K562 (cell line): ENCODE data around the gene METRN. TPM values are rescaled to one million over a fixed set of nuclear protein-coding genes. Genes with fewer than 3 reads are reported as not detected.

ENCODE experiments used
- CBX1 ChIP-seq: sonication (generic); IDR thresholded peaks from 2 replicates; pipeline ENCODE4 v1.6.1; 2016; ENCODE audit warnings: antibody characterized with exemption, low read depth, mild to moderate bottlenecking
- E2F6 ChIP-seq, 2 experiments: IDR thresholded peaks; 2 replicates each; pipeline ENCODE4 v1.6.1; 2011; ENCODE audit warnings: borderline replicate concordance in 1 of 2, control low read depth in 1 of 2, low read depth in 1 of 2, low read length in 1 of 2, mild to moderate bottlenecking in 1 of 2, mixed read lengths in 1 of 2, moderate library complexity in 1 of 2; ENCODE audit not compliant: insufficient read depth in 1 of 2, insufficient read length in 1 of 2, poor library complexity in 1 of 2, severe bottlenecking in 1 of 2; ENCODE audit errors: extremely low read depth in 1 of 2
- ELF1 ChIP-seq: fragments of 200-800 bp; sonication (Bioruptor generic); IDR thresholded peaks from 2 replicates; pipeline ENCODE4 v1.6.1; 2016; ENCODE audit warnings: missing genetic modification characterization, missing compliant biosample characterization
- HDAC2 ChIP-seq: fragments of 450-650 bp; IDR thresholded peaks from 2 replicates; pipeline ENCODE4 v1.6.1; 2016; ENCODE audit warnings: mild to moderate bottlenecking
- HMG20A ChIP-seq: fragments of 450-650 bp; formaldehyde crosslinking; conservative IDR thresholded peaks from 2 replicates; pipeline ENCODE4 v1.4.0; 2020; ENCODE audit warnings: mild to moderate bottlenecking, mixed read lengths
- KDM5B ChIP-seq: fragments of 200-600 bp; sonication (generic); IDR thresholded peaks from 2 replicates; pipeline ENCODE4 v1.6.1; 2012; ENCODE audit warnings: low read depth, mild to moderate bottlenecking, moderate library complexity, low read length, control low read depth, inconsistent platforms; ENCODE audit not compliant: insufficient replicate concordance
- MECOM ChIP-seq: fragments of 250-450 bp; sonication (Bioruptor Pico); IDR thresholded peaks from 2 replicates; pipeline ENCODE4 v1.8.0; 2022; ENCODE audit warnings: inconsistent platforms
- MYC ChIP-seq, 2 experiments: fragments of 250-450 bp in 1 of 2; sonication (Bioruptor Pico) in 1 of 2; IDR thresholded peaks; 2 replicates each; pipeline versions ENCODE4 v1.5.1 to v1.6.1; 2012 to 2021; ENCODE audit warnings: low read depth in 2 of 2, borderline replicate concordance in 1 of 2, improper control_type of control experiment in 1 of 2, low read length in 1 of 2, mild to moderate bottlenecking in 1 of 2, moderate library complexity in 1 of 2
- NFIX ChIP-seq: fragments of 250-450 bp; sonication (Bioruptor Pico); IDR thresholded peaks from 2 replicates; pipeline ENCODE4 v1.4.0; 2020; ENCODE audit warnings: low read depth, mild to moderate bottlenecking, moderate library complexity
- NRF1 ChIP-seq, 2 experiments: fragments of 450-650 bp; IDR thresholded peaks in 1 of 2; conservative IDR thresholded peaks in 1 of 2; 2 replicates each; pipeline ENCODE4 v1.6.1; 2014; ENCODE audit warnings: mild to moderate bottlenecking in 2 of 2
- PHB2 ChIP-seq: fragments of 450-650 bp; IDR thresholded peaks from 2 replicates; pipeline ENCODE4 v1.6.1; 2017; ENCODE audit warnings: low read depth
- RAD21 ChIP-seq, 2 experiments: fragments of 250-450 bp in 1 of 2; fragments of 450-650 bp in 1 of 2; sonication (Bioruptor Pico) in 1 of 2; formaldehyde crosslinking in 1 of 2; IDR thresholded peaks in 1 of 2; conservative IDR thresholded peaks in 1 of 2; 2 replicates each; pipeline versions ENCODE4 v1.4.0 to v1.8.0; 2020 to 2022; ENCODE audit warnings: mild to moderate bottlenecking in 2 of 2, moderate library complexity in 1 of 2
- RBM39 ChIP-seq: fragments of 200-400 bp; formaldehyde crosslinking; optimal IDR thresholded peaks from 2 replicates; pipeline ENCODE3; 2018; ENCODE audit warnings: low read depth, low read length
- STAG1 ChIP-seq: sonication (generic); formaldehyde crosslinking; IDR thresholded peaks from 2 replicates; pipeline ENCODE4 v1.5.0; 2020; ENCODE audit warnings: missing genetic modification reagents, borderline replicate concordance
- TCF3 ChIP-seq: sonication (generic); formaldehyde crosslinking; IDR thresholded peaks from 2 replicates; pipeline ENCODE4 v1.4.0; 2020; ENCODE audit warnings: mild to moderate bottlenecking, missing genetic modification reagents
- TRIM28 ChIP-seq: fragments of 450-650 bp; IDR thresholded peaks from 2 replicates; pipeline ENCODE4 v1.6.1; 2017
- USF1 ChIP-seq: sonication (generic); formaldehyde crosslinking; IDR thresholded peaks from 2 replicates; pipeline ENCODE4 v1.9.0; 2022; ENCODE audit warnings: mild to moderate bottlenecking, missing genetic modification reagents
- ZBTB12 ChIP-seq: fragments of 250-450 bp; sonication (Bioruptor Pico); IDR thresholded peaks from 2 replicates; pipeline ENCODE4 v1.4.0; 2020
- ZBTB7A ChIP-seq: IDR thresholded peaks from 2 replicates; pipeline ENCODE4 v1.6.1; 2011; ENCODE audit warnings: low read depth, mild to moderate bottlenecking, low read length, moderate library complexity, borderline replicate concordance; ENCODE audit not compliant: control insufficient read depth
- ZKSCAN8 ChIP-seq: fragments of 200-800 bp; sonication (Bioruptor generic); IDR thresholded peaks from 2 replicates; pipeline ENCODE4 v1.6.1; 2016; ENCODE audit warnings: missing genetic modification characterization, missing compliant biosample characterization
- ZNF41 ChIP-seq: fragments of 250-450 bp; sonication (Bioruptor Pico); conservative IDR thresholded peaks from 2 replicates; pipeline ENCODE4 v1.4.0; 2020; ENCODE audit warnings: mild to moderate bottlenecking
- ZNF589 ChIP-seq: fragments of 200-800 bp; sonication (Bioruptor generic); IDR thresholded peaks from 2 replicates; pipeline ENCODE4 v1.6.1; 2016; ENCODE audit warnings: low read depth, missing genetic modification characterization, missing compliant biosample characterization
- ZNF717 ChIP-seq: fragments of 250-450 bp; sonication (Bioruptor Pico); IDR thresholded peaks from 2 replicates; pipeline ENCODE4 v1.5.0; 2021
- polyA plus RNA-seq, 8 experiments: library from polyadenylated mRNA; depleted of rRNA in 4 of 8; stranded (reverse) in 5 of 8; unstranded in 3 of 8; fragments of >200 nt; fragmentation: Nextera tagmentation in 2 of 8; fragmentation: Illumina TruSeq in 1 of 8; extraction: Ambion mirVana in 2 of 8; extraction: Trizol in 1 of 8; gene quantifications; 2 replicates each; pipeline versions ENCODE4 v1.2.1 to v1.2.3, GENCODE V29; 2011 to 2014; ENCODE audit warnings: inconsistent platforms in 1 of 8, missing spikeins in 1 of 8
- total RNA-seq, 7 experiments: library from RNA; depleted of rRNA in 6 of 7; stranded (reverse); fragments of >200 nt in 6 of 7; fragmentation: Illumina TruSeq in 2 of 7; extraction: Trizol in 2 of 7; gene quantifications; 2 replicates each; pipeline versions ENCODE4 v1.2.1 to v1.2.3, GENCODE V29; 2011 to 2021; ENCODE audit warnings: low replicate concordance in 1 of 7
- TF ChIP-seq, protein P1 (sequence below), 2 experiments: fragments of 450-650 bp; conservative IDR thresholded peaks; 2 replicates each; pipeline ENCODE4 v1.6.1; 2017; ENCODE audit warnings: mild to moderate bottlenecking in 2 of 2, moderate library complexity in 2 of 2

Gene METRN
- total and polyA plus RNA-seq, 9 of the 15 experiments (the other 6 are each of a cell fraction or from before 2014, with no cell fraction given): 0.20 to 89.8 (median 15.4) TPM

- TF ChIP-seq ZKSCAN8 (no peak), MECOM (CRISPR knock-in tag) (no peak), KDM5B (no peak), ZNF589 (no peak; the same call in 1 of the 2 replicates), HDAC2 (0 out of 2 replicates have a peak, but pooled peaks have one; percentile 61), STAG1 (CRISPR knock-in tag) (no peak), NFIX (CRISPR knock-in tag) (no peak), CBX1 (0 out of 2 replicates have a peak, but pooled peaks have one; percentile 38), TCF3 (CRISPR knock-in tag) (0 out of 2 replicates have a peak, but pooled peaks have one; percentile 1), USF1 (peak; percentile 18; the same call in 1 of the 2 replicates), ELF1 (tag) (no peak), RBM39 (no peak), PHB2 (no peak), HMG20A (no peak), RAD21 (CRISPR knock-in tag; conservative IDR thresholded peaks at IDR 0.05 in 1 of 2, IDR thresholded peaks at IDR 0.05 in 1 of 2) (0 out of 4 replicates have a peak, but pooled peaks of 1 of the 2 experiments have one; percentile 8), TRIM28 (no peak), MYC (IDR thresholded peaks at IDR 0.05; ENCODE audit: low read depth, low read length) (no peak), MYC (CRISPR knock-in tag; IDR thresholded peaks at IDR 0.05; ENCODE audit: borderline replicate concordance, low read depth) (no peak), ZBTB12 (no peak), ZNF717 (no peak), ZNF41 (CRISPR knock-in tag) (no peak), NRF1 (conservative IDR thresholded peaks at IDR 0.05 in 1 of 2, IDR thresholded peaks at IDR 0.05 in 1 of 2) (no peak; a peak in 2 of 4 replicates), E2F6 (IDR thresholded peaks at IDR 0.05; ENCODE audit: borderline replicate concordance in 1 of 2, extremely low read depth in 1 of 2, insufficient read depth in 1 of 2, insufficient read length in 1 of 2, low read depth in 1 of 2, low read length in 1 of 2, poor library complexity in 1 of 2, severe bottlenecking in 1 of 2) (peak in 1 of 2 experiments; percentile 60), ZBTB7A (no peak; the same call in 1 of the 2 replicates)
- TF ChIP-seq, protein P1, sequence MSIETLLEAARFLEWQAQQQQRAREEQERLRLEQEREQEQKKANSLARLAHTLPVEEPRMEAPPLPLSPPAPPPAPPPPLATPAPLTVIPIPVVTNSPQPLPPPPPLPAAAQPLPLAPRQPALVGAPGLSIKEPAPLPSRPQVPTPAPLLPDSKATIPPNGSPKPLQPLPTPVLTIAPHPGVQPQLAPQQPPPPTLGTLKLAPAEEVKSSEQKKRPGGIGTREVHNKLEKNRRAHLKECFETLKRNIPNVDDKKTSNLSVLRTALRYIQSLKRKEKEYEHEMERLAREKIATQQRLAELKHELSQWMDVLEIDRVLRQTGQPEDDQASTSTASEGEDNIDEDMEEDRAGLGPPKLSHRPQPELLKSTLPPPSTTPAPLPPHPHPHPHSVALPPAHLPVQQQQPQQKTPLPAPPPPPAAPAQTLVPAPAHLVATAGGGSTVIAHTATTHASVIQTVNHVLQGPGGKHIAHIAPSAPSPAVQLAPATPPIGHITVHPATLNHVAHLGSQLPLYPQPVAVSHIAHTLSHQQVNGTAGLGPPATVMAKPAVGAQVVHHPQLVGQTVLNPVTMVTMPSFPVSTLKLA (conservative IDR thresholded peaks at IDR 0.05): peak; percentile 47 to 82; a peak in 3 of 4 replicates
Observed at GRCh38 chr16:720447-720989, 5.6 kb downstream of the METRN start (continued).
